Measurements from ENCODE around the gene ZRANB2.

ZRANB2 gene, protein sequence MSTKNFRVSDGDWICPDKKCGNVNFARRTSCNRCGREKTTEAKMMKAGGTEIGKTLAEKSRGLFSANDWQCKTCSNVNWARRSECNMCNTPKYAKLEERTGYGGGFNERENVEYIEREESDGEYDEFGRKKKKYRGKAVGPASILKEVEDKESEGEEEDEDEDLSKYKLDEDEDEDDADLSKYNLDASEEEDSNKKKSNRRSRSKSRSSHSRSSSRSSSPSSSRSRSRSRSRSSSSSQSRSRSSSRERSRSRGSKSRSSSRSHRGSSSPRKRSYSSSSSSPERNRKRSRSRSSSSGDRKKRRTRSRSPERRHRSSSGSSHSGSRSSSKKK

DNA sequence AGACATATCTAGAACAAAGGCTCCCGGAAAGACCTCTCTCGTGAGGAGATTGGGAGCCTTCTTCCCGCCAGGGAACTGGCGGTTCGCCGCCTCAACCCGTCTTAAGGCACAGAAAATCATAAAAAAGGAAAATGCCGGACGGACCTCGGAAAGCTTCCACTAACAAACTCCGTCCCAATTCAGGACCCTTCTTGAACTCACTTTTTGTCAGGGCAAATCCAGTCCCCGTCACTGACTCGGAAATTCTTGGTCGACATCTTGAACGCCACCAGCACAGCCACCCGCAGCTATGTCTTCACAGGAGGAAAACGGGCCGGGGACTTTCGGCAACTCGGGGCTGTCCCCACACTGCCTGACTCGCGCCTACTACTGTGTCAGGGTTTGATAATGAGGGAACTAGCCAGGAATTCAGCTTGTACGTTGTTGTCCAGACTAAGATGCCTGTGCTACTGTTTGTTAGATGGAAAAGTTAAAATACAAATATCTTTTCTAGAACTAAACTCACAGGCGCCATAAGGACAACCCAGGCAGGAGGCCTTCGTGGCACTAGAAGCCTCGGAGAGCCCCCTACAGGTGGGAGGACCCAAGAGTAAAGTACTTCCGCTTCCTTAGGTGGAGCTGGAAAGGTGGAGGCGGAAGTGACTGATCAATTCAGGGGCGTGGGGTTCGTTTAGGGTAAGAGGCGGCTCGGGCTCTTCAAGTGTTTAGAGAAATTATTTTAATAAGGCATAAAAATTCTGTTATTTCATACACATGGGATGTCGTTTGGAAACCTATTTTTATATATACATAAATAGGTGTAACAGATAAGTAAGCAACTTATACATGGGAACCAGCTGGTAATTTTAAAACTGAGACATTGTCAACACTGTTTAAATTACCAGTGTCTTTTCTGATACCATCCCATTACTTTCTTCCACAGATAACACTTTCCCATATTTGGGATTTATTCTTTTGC is at the start of gene ZRANB2:
Gene ZRANB2, minus strand, starts transcription at position 297 of the 958 bp plus-strand sequence. Its CDS starts 40 bp downstream, at position 257.
- peak; percentile 97 for DNase-seq

DNA sequence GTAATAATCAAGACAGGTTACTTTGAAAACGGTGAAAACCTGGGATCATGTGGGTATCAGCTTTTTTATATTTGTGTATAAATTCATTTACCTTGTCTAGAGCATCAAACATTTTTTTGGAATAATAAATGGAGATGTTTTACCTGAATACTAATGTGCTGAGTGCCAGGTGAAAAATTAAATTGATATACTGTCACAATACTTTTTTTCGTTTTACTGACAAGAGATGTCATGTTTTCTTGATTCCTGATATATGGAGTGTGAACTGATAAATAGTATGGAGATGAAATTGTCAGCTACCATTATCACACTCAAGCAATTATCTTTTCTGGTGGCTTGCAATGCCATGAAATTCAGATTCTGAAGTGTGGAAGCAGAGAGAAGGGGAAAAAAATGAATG is 47.2 kb upstream of the ZRANB2 start:
- no peak for DNase-seq

DNA sequence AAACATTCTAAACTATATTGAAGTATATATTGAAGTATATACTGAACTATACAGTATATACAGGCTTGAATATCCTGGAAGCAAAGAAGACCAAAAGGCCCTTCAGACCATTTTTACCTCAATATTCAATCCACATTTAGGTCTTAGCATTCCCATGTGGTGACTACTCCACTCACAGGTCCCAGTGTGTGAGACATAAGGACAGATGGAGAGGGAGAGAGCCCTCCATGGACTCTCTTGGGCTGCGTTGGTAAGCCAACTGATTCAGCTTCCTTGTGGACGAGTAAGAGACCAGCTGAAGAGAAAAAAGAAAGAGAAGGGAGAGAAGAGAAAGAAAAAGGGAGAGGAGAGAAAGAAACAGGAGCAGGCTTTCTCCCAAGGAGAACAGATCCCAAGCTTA is 37.3 kb upstream of the ZRANB2 start:
- no peak for DNase-seq

DNA sequence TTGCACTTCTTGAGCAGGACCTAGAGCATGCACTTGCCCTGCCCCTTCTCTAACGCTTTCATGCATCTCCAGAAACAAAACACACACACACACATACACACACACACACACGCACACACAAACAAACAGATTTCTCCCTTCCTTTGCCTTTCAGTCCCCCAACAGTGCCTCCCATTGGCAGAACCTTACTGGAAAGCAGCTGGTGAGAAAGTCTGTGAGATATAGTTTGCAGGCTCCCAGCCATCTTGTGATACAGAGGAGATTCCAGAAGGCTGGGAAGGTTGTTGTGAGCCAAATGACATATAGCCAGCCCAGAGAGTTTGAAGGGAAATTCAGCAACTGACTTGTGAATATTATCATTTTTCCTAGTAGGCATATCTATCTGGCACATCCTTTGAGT is 35.9 kb upstream of the ZRANB2 start:
- DNase-seq, result no peak

DNA sequence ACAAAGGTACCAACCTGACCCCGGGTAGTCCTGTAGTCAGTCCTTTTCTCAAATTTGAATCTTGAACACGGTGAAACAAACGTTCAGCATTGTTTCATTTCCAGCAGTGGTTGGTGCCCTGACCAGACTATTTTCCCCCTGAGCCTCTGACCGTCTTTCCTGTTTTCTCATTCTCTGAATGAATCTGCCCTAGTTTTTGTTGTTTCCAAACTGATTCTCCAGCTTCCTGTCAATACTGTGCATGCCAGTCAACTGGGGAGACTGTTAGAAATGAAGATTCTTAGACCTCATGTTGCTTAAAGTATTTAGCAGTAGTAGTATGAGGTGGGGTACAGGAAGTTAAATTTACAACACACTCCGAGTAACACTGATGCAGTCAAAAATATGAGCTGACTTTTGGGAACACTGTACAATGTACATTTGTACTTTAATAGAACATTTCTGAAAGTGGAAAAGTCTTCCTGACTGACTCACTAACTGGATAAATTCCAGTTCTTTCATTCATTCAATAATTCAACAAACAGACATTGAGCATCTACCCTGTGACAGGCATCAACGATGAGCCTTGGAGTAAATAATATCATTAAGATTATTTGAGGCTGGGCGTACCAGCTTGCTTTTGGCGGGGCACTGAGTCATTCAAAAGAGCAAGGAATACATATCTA is 26.0 kb upstream of the ZRANB2 start:
- no peak for DNase-seq

DNA sequence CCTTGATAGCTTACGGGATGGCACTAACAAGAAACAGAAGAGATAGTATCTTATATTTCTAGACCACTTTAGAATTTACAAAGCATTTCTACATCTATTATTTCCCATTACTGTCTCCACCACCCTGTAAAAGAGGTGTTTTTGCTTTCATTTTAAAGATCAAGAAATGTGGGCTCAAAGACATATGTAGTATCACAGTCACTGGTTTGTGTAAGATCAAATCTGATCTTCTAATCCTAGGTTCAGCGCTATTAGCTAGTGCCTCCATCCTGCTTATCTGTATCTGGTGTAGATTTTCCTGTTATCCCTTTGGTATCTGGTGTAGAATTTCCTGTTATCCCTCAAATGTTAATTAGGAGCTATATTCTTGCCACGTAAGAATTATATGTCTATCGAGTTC is 23.6 kb upstream of the ZRANB2 start:
- no peak for DNase-seq

DNA sequence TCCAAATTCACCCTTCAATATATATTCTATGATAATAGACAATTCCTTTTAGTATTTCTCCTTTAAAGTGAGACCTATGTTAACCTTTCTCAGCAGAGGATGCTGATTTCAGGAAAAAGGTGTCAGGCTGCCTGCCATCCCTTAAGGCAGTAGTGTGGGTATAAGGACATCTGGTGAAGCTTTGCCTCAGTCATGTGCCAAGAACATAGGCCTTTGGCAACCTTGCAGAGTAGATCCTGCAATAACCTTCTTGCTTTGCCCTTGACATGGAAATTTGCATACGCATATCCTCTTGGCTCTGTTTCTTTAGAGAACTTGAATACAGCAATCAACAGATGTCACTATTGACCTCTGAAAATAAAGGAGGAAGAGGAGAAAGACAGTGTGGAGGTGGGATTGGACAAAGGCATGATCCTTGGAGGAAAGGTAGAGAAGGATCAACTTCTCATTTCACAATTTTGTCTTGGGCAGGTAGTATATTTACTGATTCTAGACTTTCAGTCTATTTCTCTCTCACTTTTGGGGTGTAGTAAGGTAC is 21.1 kb upstream of the ZRANB2 start:
- DNase-seq, result no peak

DNA sequence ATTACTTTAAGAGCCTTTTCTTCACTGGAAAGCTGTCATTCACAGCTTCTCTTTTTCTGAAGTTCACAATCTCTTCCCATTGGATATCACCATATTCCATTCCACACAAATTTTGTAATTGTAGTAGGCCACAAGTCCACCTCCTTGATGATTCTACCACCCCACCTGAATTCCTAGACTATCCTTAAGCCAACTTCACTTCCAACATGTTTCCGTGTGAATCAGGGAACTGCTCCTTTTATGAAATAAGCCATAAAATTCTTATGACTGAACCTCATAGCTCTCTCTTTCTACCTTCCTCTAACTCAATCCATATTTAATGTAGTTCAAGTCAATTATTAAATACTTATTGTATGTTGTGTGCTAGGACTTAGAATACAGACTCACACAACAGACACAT is 16.6 kb upstream of the ZRANB2 start:
- no peak for DNase-seq

DNA sequence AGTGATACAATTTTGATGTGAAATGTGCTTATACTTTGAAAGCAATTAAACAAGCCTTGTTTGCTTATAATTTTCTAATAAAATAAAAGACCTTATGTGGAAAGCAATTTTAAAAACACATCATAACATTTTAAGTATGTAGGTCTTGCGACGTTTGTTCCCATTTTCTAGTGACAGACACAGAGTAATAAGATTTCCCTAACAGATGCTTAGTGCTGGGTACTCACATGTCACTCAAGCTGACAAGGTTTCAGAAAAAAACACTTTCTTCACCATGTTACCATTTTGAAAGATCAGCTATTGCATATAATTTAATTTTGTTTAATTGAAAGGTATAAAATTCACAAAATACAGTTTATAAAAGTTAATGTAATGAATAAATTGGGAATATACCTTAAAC is 14.1 kb upstream of the ZRANB2 start:
- DNase-seq, result no peak

DNA sequence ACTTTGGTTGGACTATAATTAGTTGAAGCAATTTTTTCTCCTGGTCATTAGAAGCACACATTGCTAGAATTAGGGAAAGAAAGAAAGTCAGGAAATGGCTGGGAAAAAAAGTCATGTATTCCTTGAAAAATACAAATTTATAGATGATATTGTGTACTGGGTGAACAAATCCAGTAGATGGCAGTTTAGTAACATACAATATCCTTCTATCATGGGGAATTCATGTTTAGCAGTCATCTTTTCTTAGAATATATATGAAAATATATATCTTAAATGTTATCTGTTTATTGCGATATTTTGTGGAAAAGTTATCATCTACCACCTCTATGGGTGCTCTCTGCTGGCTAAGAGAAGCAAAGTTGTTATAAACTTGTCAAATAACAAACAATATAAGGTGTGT is 13.1 kb upstream of the ZRANB2 start:
- peak; percentile 48 for DNase-seq

DNA sequence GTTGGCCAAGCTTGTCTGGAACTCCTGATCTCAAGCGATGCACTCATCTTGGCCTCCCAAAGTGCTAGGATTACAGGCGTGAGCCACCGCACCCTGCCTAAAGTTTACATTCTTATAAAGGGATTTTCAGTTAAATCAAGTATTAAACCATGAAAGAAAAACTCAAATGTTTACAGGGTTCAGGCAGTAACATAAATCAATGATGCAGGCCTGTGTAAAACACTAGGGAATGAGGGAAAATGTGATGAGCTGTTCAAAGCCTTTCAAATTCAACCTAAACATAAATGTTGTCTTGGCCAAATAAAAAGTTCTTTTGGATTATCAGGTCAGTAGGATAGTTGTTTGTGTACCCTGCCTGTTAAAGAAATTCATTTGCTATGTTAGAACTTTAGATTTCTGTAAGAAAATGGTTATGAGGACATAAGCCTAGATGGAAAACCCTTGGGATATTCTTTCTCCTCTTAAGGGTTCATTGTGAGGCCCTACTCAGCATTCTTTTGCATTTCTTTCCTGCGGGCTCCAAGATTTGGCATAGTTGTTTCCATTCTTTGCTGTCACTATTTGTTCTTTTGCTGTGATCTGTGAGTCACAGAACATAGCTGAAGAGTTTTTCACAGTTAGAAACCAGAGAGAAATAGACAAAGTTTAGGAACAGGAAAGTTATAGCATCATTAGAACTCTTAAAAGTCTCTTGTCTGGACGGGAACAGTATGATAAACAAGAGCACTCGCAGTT is 8.9 kb upstream of the ZRANB2 start:
- DNase-seq, result no peak

DNA sequence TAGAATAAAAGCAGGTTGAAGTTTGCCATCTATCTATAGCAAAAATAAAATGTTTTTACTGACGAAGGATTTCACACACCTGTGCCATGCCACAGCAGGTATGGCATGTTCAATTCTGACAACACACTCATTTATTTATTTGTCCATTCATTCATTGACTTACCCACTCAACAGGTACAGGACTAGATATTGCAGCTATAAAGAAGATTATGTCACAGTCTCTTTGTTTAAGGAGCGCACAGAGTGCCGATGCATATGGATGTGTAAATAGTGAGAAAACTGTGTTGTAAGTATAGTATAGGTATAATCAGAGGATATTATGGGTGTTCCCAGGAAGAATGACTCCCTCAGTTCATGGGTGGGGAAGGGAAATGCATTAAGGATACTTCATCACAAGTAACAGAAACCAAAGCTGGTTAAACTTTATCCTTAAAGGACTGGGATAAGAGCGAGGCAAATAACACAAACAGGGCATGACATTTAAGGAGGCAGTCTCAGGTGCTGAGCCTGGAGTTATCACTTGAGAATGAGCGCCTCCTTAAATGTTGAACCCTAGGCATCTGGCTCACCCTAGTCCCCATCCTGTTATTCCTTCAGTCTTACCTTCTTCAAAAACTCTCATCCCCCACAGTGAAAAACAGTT is 7.9 kb upstream of the ZRANB2 start:
- DNase-seq, result no peak

DNA sequence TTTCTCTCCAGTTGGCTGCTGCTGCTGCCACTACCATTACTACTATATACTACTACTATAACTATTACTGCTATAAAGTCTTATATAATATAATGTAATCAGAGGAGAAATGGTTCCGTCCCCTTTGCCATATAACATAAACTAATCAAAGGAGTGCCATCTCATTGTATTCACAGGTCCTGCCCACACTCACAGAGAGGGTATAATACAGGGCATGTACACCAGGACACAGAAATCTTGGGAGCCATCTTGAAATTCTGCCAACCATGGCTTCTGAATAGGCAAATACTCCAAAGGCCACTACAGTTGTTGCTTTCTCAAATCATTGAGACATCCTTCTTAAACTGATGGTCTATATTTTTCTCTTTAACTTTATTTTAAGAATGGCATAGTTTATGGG is 6.9 kb upstream of the ZRANB2 start:
- DNase-seq, result no peak

DNA sequence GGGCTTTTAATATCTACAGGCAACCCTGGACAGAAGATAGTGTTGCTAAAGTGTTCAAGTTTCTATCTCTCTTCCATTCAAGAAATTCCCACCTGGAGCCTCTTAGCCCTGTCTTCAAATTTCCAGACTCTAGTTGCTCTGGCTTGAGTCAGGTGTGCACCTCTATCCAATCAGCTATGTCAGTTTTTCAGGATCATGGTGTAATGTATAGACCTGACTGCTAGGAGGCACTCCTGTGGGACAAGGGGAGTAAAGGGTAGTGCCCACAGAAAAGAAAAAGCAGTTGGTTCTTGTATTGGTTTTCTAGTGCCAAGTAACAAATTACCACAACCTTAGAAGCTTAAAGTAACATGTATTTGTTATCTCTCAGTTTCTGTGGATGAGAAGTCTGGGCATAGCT is 6.2 kb upstream of the ZRANB2 start:
- DNase-seq, result no peak

DNA sequence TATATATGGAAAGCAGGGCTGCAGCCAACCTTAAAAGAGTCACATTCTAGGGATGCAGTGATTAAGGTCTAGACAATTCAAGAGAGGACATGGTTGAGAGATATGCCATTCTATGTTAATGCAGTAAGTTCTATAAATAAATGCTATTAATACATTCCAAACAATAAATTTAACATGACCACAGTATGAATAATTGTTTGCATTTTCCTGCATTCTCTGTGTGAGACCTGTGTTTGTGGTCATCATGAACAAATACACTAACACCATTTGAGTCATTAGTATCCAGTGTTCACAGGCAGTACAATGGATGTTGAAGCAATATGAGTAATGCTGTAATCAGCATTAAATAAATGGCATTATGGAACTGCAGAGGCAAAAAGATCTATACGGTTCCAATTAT is 5.5 kb upstream of the ZRANB2 start:
- peak; percentile 43 for DNase-seq

DNA sequence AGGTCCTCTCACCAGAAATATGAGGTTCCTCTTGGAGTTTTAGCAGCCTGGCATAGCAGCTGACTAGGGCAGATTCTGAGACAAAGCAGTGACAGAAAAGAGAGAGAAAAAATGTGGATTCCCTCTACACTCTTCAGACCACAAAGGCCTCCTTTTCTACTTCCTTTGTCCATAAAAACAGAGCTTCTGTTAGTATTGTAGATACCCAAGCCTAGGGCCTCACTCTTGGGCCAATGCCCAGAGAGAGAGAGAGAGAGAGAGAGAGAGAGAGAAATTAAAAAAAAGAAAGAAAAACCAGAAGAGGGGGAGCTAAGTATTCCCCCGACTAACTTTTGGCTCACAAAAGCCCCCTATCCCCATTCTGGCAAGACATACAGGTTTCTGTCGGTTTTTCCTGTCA is 2.4 kb upstream of the ZRANB2 start:
- no peak for DNase-seq

DNA sequence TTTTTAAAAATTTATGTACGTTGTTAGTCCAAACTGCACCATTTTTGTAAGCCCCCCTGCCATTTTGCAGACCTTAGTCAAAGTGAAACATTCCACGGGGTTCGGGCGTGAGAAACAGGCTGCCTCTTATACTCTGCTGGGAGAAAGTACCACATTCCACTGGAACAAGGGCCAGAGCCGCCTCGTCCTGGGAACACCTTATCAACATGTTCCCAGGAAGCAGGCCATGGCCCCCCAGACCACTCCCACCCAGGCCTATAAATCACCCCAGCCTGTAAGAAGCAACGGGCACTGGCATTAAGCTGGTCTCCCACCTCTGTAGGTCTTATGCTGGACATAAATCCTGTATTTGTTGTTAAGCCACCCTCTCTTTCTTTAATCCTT is 854 bp upstream of the ZRANB2 start:
- DNase-seq, result no peak

DNA sequence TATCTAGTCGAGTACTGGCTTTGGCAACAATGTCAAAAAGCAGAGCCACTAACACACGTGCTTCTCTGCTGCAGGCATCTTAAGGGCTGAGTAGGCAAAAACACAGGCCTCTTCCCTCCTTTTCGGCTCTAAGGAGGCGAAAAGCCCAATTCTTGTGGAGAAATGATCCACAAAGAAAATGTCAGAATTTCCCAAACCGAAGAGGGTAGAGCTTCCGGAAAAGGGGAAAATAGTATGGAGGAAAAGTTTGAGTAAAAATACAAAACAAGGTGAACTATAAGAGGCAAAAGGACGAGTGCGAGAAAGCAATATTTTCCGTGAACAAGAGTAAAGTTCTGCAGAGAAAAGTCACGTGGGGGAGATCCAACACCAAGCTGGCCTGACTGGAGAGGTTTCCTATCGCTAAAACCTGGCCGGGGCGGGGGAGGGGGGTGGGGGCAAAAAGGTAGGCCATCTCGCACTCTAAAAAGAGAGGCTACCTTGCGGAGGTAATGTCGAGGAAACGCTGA is 551 bp downstream of the ZRANB2 start:
- peak; percentile 60 for DNase-seq

DNA sequence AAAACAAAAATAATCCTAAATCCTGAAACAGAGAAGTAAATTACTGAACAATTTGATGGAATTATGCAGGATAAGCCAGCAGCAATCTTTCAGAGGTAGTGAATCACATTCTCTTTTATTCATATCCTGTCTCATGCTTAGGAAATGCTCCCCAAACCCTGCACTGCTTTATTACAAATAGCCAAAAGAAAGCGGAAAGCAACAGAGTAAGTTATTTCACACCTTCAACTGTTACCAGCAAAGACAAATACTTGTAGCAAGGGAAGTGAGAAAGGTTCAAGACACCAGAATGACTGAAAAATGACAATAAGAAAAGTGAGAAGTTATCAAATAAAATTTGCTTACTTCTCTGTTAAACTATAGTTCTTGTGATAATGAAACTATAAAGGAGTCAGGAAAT is 6.2 kb downstream of the ZRANB2 start:
- no peak for DNase-seq

DNA sequence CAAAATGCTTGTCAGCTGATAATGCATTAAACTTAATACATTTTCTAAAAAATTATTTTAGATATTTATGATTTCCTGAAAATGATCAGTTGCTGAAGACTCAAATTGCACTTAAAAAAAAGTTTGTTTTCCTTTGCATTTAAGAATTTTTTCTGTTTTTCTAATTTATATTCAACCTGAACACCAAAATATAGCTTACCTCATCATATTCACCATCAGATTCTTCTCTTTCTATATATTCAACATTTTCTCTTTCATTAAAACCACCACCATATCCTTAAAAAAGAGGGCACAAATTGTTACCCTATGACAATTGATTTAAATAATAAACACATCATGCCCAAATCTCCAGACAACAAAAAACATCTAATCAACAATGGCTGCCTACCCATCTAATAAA is 8.6 kb downstream of the ZRANB2 start:
- DNase-seq, result no peak

DNA sequence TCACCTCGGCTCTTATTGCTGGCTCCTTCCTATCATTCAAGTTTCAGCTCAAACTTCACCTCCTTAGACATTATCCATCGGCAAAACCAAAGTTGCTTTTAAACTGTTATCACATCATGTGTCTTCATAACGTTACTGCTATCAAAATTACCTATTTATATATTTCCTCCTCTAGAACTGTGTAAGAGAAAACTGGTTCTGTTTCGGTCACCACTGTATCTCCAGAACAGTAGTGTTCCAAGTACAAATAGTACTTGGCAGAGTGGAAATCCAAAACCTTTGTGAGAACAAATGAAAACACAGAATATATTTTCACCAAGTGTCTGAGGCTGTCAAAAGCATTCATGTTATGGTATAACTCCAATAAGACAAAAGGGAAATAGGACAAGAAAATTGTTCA is 9.1 kb downstream of the ZRANB2 start:
- DNase-seq, result no peak

Data from NCI-H146 (cell line).